Measurements from ENCODE around the gene LPP. TPM values are rescaled to one million over a fixed set of nuclear protein-coding genes. Genes with fewer than 3 reads are reported as not detected.

Gene LPP
- total RNA-seq, 4 donors from 2014 or later, result 56.0 to 65.7 (median 58.1) TPM

DNA sequence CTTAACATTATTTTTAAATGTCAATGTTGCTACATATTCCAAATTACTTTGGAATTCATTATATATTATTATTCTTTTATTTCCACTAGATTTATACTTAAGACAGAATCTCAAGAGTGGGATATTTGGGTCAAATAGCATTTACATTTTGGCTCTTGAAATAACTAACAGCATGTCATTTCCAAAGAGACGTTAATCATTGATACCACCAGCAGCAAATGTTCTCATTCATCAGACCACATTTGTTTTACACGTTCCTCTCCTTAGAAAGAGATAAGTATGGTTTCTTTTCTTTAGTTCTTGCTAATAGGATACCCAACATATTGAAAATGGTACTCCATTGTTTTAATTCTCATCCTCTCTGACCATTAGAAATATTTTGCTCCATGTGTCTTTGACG, 229.8 kb downstream of the LPP start:
- intact Hi-C loops (cut with DNase I; ENCODE audit: low total_unique reads) (loop anchor here (2.0 kb wide), 1 partner anchor 19 kb away; no protein-coding TSS in a partner anchor), in situ Hi-C loops (cut with MboI; ENCODE audit: low sequenced_read_pairs in 4 of 4) (no loop called here)

GRCh38 chr3:188385295-188385694, 231.3 kb downstream of the LPP start:
- intact Hi-C loops (cut with DNase I; ENCODE audit: low total_unique reads), result loop anchor here (2.0 kb wide), 1 partner anchor 20 kb away; no protein-coding TSS in a partner anchor

More for the DNA sequence above, 229.8 kb downstream of the LPP start:
- Histone ChIP-seq H3K27me3 (no peaks in the 10 kb centered on the region), H3K9me3 (no peaks in the 10 kb centered on the region), H3K4me3 (no peak overlapping the region), H3K27ac (no peak overlapping the region), H3K4me1 (peaks cover 0 to 19% of the 10 kb centered on the region in 2 donors), H3K36me3 (no peaks in the 10 kb centered on the region)
- DNase-seq (no peak), ATAC-seq (no peak)
- no peak for TF ChIP-seq POLR2A (IDR thresholded peaks at IDR 0.05)
- no peak for TF ChIP-seq CTCF (IDR thresholded peaks at IDR 0.05 in 4 of 5, conservative IDR thresholded peaks at IDR 0.05 in 1 of 5)

DNA sequence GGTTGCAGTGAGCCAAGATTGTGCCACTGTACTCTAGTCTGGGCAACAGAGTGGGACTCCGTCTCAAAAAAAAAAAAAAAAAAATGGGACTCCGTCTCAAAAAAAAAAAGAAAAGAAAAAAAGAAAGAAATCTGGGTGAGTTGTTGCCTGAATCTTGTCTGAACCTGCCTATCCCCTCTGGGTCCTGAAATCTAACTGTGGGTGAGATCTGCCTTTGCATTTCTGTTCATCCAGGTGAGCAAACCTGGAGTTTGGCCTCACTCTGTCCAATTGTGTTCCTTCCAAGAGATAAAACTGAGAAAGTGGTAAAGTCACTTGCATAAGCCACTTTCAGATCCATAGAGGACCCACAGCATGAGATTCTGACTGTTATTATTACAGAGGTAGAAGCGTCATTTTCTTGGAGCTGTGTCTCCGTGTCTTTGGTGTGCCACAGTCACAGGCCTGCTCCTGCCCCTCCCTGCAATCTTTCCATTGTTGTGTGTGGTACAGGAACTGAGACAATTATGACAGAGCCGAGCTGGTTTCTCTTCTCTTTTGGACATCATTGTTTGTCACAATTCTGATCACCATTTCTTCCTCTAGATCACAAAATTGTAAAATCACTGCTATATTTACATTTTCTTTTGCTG, 235.9 kb downstream of the LPP start:
- Histone ChIP-seq H3K27me3 (no peaks in the 10 kb centered on the region), H3K9me3 (no peaks in the 10 kb centered on the region), H3K4me1 (peaks cover 28 to 31% of the 10 kb centered on the region in 2 donors), H3K36me3 (no peaks in the 10 kb centered on the region), H3K4me3 (peak overlapping the region in 1 of 4 donors; percentile 0), H3K27ac (peak overlapping the region; percentile 37 to 49 (median 46))
- intact Hi-C loops (cut with DNase I; ENCODE audit: low total_unique reads), result no loop called here
- in situ Hi-C loops (cut with MboI; ENCODE audit: low sequenced_read_pairs in 4 of 4), result no loop called here
- DNase-seq, result peak in 1 of 2 donors; percentile 43
- peak; percentile 72 to 73 for ATAC-seq
- TF ChIP-seq POLR2A (IDR thresholded peaks at IDR 0.05) (no peak), CTCF (IDR thresholded peaks at IDR 0.05 in 4 of 5, conservative IDR thresholded peaks at IDR 0.05 in 1 of 5) (no peak)

More at GRCh38 chr3:188385295-188385694, 231.3 kb downstream of the LPP start:
- DNase-seq, result no peak
- Histone ChIP-seq H3K4me1 (peaks cover 11 to 29% of the 10 kb centered on the region in 2 donors), H3K36me3 (no peaks in the 10 kb centered on the region), H3K27me3 (no peaks in the 10 kb centered on the region), H3K9me3 (no peaks in the 10 kb centered on the region), H3K4me3 (no peak overlapping the region), H3K27ac (no peak overlapping the region)
- ATAC-seq, result no peak
- in situ Hi-C loops (cut with MboI; ENCODE audit: low sequenced_read_pairs in 4 of 4), result no loop called here
- no peak for TF ChIP-seq POLR2A (IDR thresholded peaks at IDR 0.05)
- TF ChIP-seq CTCF (IDR thresholded peaks at IDR 0.05 in 4 of 5, conservative IDR thresholded peaks at IDR 0.05 in 1 of 5), result no peak

DNA sequence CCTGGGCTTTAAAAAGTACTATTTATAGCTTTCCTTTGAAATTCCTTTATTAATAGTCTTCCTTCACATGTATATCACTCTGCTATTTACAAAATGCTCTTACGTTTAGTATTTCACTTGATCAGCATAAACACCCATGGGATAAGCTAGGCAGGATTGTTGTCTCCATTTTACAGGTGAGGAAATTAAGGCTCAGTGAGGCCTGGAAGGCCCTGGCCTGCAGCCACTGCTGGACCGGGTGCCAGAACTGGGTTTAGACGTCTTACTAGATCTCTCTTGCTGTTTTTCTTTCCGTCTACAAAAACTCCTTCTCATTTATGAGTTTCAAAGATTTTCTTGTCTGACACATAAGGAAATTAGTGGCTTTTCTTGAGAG, 236.4 kb downstream of the LPP start:
- intact Hi-C loops (cut with DNase I; ENCODE audit: low total_unique reads), result no loop called here
- in situ Hi-C loops (cut with MboI; ENCODE audit: low sequenced_read_pairs in 4 of 4), result no loop called here
- no peak for TF ChIP-seq POLR2A (IDR thresholded peaks at IDR 0.05)
- no peak for TF ChIP-seq CTCF (IDR thresholded peaks at IDR 0.05 in 4 of 5, conservative IDR thresholded peaks at IDR 0.05 in 1 of 5)
- Histone ChIP-seq H3K27me3 (no peaks in the 10 kb centered on the region), H3K27ac (peak overlapping the region; percentile 37 to 49 (median 46)), H3K36me3 (no peaks in the 10 kb centered on the region), H3K9me3 (no peaks in the 10 kb centered on the region), H3K4me3 (peak overlapping the region in 1 of 4 donors; percentile 0), H3K4me1 (peaks cover 26 to 28% of the 10 kb centered on the region in 2 donors)
- DNase-seq, result no peak
- ATAC-seq, result peak; percentile 5 to 14

Measured in gastrocnemius medialis (tissue), 4 donors.